Activated CD4-positive, alpha-beta T cell treated with anti-CD3 and anti-CD28 coated beads for 36 hours (primary cell): ENCODE data around the gene GRHPR. TPM values are rescaled to one million over a fixed set of nuclear protein-coding genes. Genes with fewer than 3 reads are reported as not detected.
"Not testable (repeated sequence)": the region's sequence is repeated elsewhere in the genome, so short reads cannot be mapped to it uniquely, and the experiment has no call there.

Experiments used
- ATAC-seq: fragments of 200-7000 bp; cut with Tn5 transposase; one replicate; pipeline ENCODE4 v1.10.0; 2021; ENCODE audit warnings: mild to moderate bottlenecking, moderate library complexity
- CTCF ChIA-PET: fragments of 350-600 bp; sonication (Branson Sonifier 250); formaldehyde crosslinking; loops from one replicate; lab custom pipeline; 2021; ENCODE audit warnings: antibody characterized with exemption; lab: Charles Lee
- POLR2A ChIA-PET: fragments of 350-600 bp; sonication (Branson Sonifier 250); formaldehyde crosslinking; loops from one replicate; lab custom pipeline; 2021; ENCODE audit warnings: antibody characterized with exemption, inconsistent platforms; lab: Charles Lee
- DNase-seq: peaks from one replicate; pipeline ENCODE4 v3.0.0-alpha.2; 2020
- H3K27ac Mint-ChIP-seq: one replicate; pipeline ENCODE4 v1.8.0; 2021; ENCODE audit warnings: mixed read lengths
- H3K27me3 Mint-ChIP-seq: one replicate; pipeline ENCODE4 v1.8.0; 2021; ENCODE audit warnings: mixed read lengths
- H3K36me3 Mint-ChIP-seq: one replicate; pipeline ENCODE4 v1.8.0; 2021; ENCODE audit warnings: low read depth, mixed read lengths
- H3K4me1 Mint-ChIP-seq: one replicate; pipeline ENCODE4 v1.8.0; 2021; ENCODE audit warnings: mixed read lengths
- H3K4me3 Mint-ChIP-seq: one replicate; pipeline ENCODE4 v1.8.0; 2021; ENCODE audit warnings: mild to moderate bottlenecking, moderate library complexity, mixed read lengths
- H3K9me3 Mint-ChIP-seq: one replicate; pipeline ENCODE4 v1.8.0; 2021; ENCODE audit warnings: low read depth, mixed read lengths
- intact Hi-C, 2 experiments: fragments of 100-400 bp; cut with DNase I in 1 of 2; cut with micrococcal nuclease in 1 of 2; formaldehyde crosslinking; loops; one replicate each; pipeline versions ENCODE4 v1.14.2 to v1.15.1; 2022 to 2024; cut with DNase I, micrococcal nuclease
- total RNA-seq, 2 experiments: library from RNA; stranded (reverse); gene quantifications; one replicate each; pipeline ENCODE4 v1.2.3, GENCODE V29; 2021

GRHPR gene
- total RNA-seq, 2 experiments from 2014 or later = 69.1 to 74.4 TPM

DNA sequence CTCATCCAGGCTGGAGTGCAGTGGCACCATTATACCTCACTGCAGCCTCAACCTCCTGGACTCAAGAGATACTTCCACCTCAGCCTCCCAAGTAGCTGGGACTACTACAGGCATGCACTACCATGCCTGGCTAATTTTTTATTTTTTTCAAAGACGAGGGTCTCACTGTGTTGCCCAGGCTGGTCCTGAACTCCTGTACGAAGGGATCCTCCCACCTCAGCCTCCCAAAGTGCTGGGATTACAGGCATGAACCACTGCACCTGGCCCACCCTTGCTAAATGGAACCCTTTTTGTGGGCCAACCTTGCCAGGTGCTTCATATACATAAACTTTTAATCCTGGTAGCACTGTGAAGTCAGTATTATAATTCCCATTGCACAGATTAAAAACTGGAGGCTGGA is 1.0 kb downstream of the GRHPR start:
- POLR2A ChIA-PET = no interaction called here
- H3K27me3 Mint-ChIP-seq = no peaks in the 10 kb centered on the region
- H3K9me3 Mint-ChIP-seq = no peaks in the 10 kb centered on the region
- peaks cover 5% of the 10 kb centered on the region for H3K36me3 Mint-ChIP-seq
- DNase-seq (no peak), ATAC-seq (no peak)
- CTCF ChIA-PET = interaction anchor here (1.7 kb wide), 2 partner anchors 9 to 31 kb away, joined by 5 to 7 read pairs; no protein-coding TSS in a partner anchor
- intact Hi-C loops = loop anchor here (2.0 to 5.0 kb wide), 3 partner anchors 169 to 303 kb away; partner anchors contain the start of genes TOMM5 (in 2 of the 2) and ZCCHC7 (in 1 of the 2)
- H3K27ac Mint-ChIP-seq = peak overlapping the region; percentile 95
- H3K4me1 Mint-ChIP-seq = peaks cover 25% of the 10 kb centered on the region
- peak overlapping the region; percentile 91 for H3K4me3 Mint-ChIP-seq

DNA sequence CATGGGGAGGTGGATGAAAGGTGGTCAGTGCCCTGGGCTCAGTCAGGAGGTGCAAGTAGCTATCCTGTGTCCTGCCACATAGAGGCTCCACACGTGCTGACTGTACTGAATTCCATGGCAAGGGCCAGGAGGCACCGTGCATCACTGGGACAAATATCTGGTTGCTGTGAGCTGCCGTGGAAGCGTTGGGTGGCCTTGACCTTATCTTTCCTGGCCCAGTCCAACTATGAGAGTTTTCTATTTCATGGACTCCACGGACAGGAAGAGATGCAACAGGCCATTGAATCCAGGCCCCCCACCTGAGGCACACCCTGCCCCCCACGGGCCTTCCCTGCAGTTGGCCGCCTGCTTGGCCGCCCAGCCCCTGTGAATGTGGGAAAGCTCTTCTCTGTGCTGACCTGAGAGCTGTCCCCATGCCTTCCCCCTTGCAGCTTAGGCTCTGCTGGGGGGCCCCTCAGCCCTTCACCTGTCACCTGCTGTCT is 1.7 kb downstream of the GRHPR start:
- peaks cover 25% of the 10 kb centered on the region for H3K4me1 Mint-ChIP-seq
- H3K27me3 Mint-ChIP-seq = no peaks in the 10 kb centered on the region
- ATAC-seq = no peak
- CTCF ChIA-PET = interaction anchor here (1.7 kb wide), 1 partner anchor 9 kb away, joined by 7 read pairs; no protein-coding TSS in a partner anchor
- intact Hi-C loops = loop anchor here in 1 of 2 experiments (5.0 kb wide), 1 partner anchor 168 kb away; the partner anchor contains the start of gene TOMM5
- DNase-seq = no peak
- H3K4me3 Mint-ChIP-seq = peak overlapping the region; percentile 91
- H3K36me3 Mint-ChIP-seq = peaks cover 9% of the 10 kb centered on the region
- no peak overlapping the region for H3K27ac Mint-ChIP-seq
- H3K9me3 Mint-ChIP-seq = no peaks in the 10 kb centered on the region
- POLR2A ChIA-PET = no interaction called here

DNA sequence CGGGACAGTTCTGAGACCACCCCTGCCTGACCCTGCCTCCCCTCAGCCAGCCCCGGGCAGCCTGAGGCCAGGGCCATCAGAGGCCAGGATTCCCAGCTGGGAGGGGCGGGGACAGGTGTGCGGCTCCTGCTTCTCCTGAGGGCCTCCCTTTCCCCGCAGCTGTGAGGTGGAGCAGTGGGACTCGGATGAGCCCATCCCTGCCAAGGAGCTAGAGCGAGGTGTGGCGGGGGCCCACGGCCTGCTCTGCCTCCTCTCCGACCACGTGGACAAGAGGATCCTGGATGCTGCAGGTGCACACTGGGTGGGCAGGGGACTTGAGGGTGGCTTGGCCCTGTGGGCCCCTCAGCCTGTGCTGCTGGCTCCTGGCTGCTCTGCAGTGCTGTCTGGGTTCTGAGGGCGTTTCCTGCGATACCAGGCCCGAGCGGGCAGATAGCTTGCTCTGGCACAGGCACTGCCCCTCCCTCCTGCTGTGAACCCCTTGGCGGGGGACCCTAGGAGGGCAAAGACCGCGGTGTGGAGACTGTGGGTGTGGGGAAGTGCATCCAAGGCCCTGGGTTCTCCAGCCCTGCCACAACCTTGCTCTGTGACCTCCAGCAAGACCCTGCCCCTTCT is 2.3 kb downstream of the GRHPR start:
- no peak overlapping the region for H3K4me3 Mint-ChIP-seq
- ATAC-seq (no peak), DNase-seq (no peak)
- no peaks in the 10 kb centered on the region for H3K9me3 Mint-ChIP-seq
- POLR2A ChIA-PET = no interaction called here
- H3K4me1 Mint-ChIP-seq = peaks cover 25% of the 10 kb centered on the region
- intact Hi-C loops = loop anchor here in 1 of 2 experiments (5.0 kb wide), 1 partner anchor 168 kb away; the partner anchor contains the start of gene TOMM5
- H3K27me3 Mint-ChIP-seq = no peaks in the 10 kb centered on the region
- CTCF ChIA-PET = interaction anchor here (0.8 to 1.7 kb wide), 2 partner anchors 10 to 25 kb away, joined by 3 to 7 read pairs; no protein-coding TSS in a partner anchor
- H3K27ac Mint-ChIP-seq = no peak overlapping the region
- H3K36me3 Mint-ChIP-seq = peaks cover 10% of the 10 kb centered on the region

DNA sequence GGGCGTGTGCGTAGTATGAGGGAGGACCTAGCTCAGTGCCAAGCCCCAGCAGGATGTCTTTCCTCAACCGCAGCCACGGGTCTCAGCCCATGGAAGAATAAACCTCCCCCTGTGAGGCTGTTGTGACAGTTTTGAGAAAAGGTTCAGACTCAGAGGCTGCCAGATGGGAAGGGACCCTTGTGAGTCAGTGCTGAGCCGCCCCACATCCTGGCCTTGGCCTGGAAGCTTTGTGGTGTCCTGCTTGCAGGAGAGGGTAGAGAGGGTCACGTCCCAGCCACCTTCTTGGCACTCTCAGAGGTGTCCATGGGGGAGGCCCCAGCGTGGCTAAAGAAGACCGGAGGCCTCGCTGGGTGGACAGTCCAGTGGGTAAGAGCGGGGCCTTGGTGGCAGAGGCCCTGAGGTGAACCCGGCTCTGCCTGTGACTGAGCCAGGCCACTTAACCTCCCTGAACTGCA is 2.8 kb downstream of the GRHPR start:
- ATAC-seq (no peak), DNase-seq (no peak)
- no peak overlapping the region for H3K4me3 Mint-ChIP-seq

DNA sequence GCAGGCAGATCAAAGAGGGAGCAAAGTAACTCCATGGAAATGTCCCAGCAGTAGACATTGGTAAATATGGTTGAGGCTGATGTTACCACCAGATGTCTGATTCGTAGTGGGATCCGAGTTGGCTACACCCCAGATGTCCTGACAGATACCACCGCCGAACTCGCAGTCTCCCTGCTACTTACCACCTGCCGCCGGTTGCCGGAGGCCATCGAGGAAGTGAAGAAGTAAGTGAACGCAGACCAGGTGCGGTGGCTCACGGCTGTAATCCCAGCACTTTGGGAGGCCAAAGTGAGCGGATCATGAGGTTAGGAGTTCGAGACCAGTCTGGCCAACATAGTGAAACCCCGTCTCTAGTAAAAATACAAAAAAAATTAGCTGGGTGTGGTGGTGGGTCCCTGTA is 3.9 kb downstream of the GRHPR start:
- H3K4me3 Mint-ChIP-seq, intact Hi-C loops, POLR2A ChIA-PET, H3K27me3 Mint-ChIP-seq, H3K27ac Mint-ChIP-seq, ATAC-seq, DNase-seq, H3K9me3 Mint-ChIP-seq: not testable (repeated sequence)
- CTCF ChIA-PET = interaction anchor here (0.7 kb wide), 1 partner anchor 1213 kb away, joined by 3 read pairs; no protein-coding TSS in a partner anchor
- peaks cover 10% of the 10 kb centered on the region for H3K36me3 Mint-ChIP-seq
- peaks cover 25% of the 10 kb centered on the region for H3K4me1 Mint-ChIP-seq

More for the DNA sequence above, 2.8 kb downstream of the GRHPR start:
- Mint-ChIP-seq H3K27me3 (no peaks in the 10 kb centered on the region), H3K27ac (no peak overlapping the region), H3K9me3 (no peaks in the 10 kb centered on the region), H3K4me1 (peaks cover 25% of the 10 kb centered on the region), H3K36me3 (peaks cover 10% of the 10 kb centered on the region)
- POLR2A ChIA-PET = no interaction called here
- intact Hi-C loops = no loop called here
- CTCF ChIA-PET = interaction anchor here (0.8 to 1.7 kb wide), 2 partner anchors 10 to 25 kb away, joined by 3 to 7 read pairs; no protein-coding TSS in a partner anchor

DNA sequence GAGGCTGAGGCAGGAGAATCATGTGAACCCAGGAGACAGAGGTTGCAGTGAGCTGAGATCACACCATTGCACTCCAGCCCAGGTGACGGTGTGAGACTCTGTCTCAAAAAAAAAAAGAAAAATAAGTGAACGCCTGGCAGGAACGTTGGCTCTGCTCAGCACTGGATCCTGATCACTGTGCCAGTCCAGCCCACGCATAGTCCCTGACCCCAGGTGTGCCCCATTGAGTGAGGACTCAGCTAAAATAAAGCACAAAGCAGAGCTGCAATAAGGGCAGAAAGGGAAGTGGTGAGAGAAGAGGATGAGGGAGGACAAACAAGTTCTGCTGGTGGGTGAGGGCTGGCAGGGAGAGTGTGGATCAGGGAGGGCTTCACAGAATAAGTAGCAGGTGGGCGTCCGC is 4.3 kb downstream of the GRHPR start:
- ATAC-seq (no peak), DNase-seq (no peak)
- H3K36me3 Mint-ChIP-seq = peaks cover 11% of the 10 kb centered on the region
- intact Hi-C loops = no loop called here
- no peak overlapping the region for H3K4me3 Mint-ChIP-seq
- no peak overlapping the region for H3K27ac Mint-ChIP-seq
- ChIA-PET CTCF (interaction anchor here (0.6 kb wide), 1 partner anchor 11 kb away, joined by 4 read pairs; no protein-coding TSS in a partner anchor), POLR2A (no interaction called here)
- no peaks in the 10 kb centered on the region for H3K27me3 Mint-ChIP-seq
- H3K9me3 Mint-ChIP-seq = no peaks in the 10 kb centered on the region
- peaks cover 23% of the 10 kb centered on the region for H3K4me1 Mint-ChIP-seq

DNA sequence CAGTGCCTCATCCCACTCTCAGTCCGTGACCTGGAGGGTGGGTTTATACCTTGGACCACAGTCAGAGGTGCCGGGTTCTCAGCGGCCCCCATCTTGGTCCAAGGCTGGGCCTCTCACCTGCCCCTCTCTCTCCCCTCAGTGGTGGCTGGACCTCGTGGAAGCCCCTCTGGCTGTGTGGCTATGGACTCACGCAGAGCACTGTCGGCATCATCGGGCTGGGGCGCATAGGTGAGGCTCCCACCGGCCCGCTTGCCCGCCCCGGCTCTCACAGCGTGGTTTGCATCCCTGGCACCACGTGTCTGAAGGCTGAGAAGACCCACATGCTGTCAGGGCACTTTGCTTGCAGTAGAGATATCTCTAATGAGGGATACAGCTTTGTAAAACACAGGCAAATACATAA is 5.8 kb downstream of the GRHPR start:
- Mint-ChIP-seq H3K36me3 (peaks cover 18% of the 10 kb centered on the region), H3K4me3 (no peak overlapping the region)

DNA sequence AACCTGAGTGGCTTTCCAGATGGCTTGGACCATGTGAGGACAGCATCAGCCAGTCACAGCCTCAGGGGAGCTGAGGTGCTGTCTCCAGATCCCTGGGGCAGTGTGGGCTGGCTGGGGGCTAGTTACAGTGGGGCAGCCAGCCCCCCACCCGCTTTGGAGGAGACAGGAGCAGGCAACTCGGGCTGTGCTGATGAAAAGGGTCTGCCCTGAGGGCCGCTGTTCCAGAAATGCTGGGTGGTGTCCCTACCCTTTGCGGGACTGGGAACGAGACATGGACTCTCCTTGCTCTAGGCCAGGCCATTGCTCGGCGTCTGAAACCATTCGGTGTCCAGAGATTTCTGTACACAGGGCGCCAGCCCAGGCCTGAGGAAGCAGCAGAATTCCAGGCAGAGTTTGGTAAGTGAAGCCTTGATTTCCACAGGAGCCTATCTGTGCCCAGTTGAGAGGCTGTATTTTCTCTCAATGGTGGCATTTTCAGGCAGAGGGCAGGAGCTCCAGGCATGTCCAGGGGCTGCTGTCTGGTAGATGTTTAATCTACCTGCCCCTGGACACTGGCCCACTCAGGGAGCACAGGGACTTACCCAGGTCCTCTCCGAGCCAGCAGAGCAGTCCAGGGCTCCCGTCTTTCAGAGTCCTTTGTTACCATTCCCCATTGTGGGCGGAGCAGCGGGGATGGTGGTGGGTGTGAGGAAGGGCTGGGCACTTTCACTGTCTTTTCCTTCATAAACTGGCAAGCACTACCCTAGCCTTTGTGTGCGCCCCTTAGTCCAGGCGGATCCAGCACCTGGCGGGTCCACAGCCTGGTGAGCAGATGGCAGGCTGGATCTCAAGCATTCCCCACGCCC is 7.2 kb downstream of the GRHPR start:
- CTCF ChIA-PET = interaction anchor here (0.7 kb wide), 1 partner anchor 11 kb away, joined by 3 read pairs; no protein-coding TSS in a partner anchor

More for the DNA sequence above, 5.8 kb downstream of the GRHPR start:
- intact Hi-C loops = no loop called here
- ChIA-PET CTCF (no interaction called here), POLR2A (no interaction called here)
- H3K27ac Mint-ChIP-seq = no peak overlapping the region
- ATAC-seq (no peak), DNase-seq (no peak)
- peaks cover 15% of the 10 kb centered on the region for H3K4me1 Mint-ChIP-seq
- no peaks in the 10 kb centered on the region for H3K9me3 Mint-ChIP-seq
- H3K27me3 Mint-ChIP-seq = no peaks in the 10 kb centered on the region

DNA sequence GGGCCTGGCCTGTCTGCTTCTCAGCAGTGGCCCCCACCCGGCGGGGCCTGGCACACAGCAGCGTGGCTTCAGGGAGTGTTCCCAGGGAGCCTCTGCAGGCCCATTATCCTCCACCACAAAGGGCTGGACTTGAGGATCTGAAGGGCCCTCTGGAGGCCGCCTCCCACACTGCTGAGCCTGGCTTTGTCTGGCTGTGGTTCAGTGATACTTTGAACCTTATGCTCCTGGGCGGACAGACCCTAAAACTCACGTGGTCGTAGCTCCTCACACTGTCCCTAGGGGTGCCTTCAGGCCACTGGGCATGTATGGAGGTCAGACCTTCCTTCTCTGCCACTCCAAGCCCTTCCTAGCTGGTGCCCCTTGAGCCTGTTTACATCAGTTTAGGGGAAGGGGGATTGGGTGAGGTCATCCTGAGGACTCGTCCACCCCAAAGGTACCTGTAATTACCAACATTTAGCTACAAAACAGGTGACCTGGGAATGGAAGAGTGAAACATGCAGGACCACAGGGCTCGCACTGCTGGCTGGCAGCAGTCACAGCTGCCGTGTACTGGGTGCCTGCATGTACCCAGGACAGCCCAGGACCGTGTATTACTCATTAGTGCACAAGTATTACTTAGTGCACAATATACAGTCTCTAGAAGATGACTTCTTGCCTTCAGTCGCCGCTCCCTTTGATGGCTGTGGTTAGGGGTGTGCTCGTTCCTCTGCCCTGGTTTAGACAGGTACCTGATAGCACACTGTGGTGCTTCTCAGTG is 8.5 kb downstream of the GRHPR start:
- no peak for DNase-seq
- H3K4me1 Mint-ChIP-seq = peaks cover 4% of the 10 kb centered on the region
- intact Hi-C loops = no loop called here
- H3K4me3 Mint-ChIP-seq = no peak overlapping the region
- H3K27ac Mint-ChIP-seq = no peak overlapping the region
- H3K36me3 Mint-ChIP-seq = peaks cover 21% of the 10 kb centered on the region
- H3K9me3 Mint-ChIP-seq = no peaks in the 10 kb centered on the region
- ChIA-PET POLR2A (no interaction called here), CTCF (interaction anchor here (0.5 kb wide), 1 partner anchor 234 kb away, joined by 3 read pairs; no protein-coding TSS in a partner anchor)
- ATAC-seq = no peak
- H3K27me3 Mint-ChIP-seq = no peaks in the 10 kb centered on the region

More for the DNA sequence above, 7.2 kb downstream of the GRHPR start:
- Mint-ChIP-seq H3K9me3 (no peaks in the 10 kb centered on the region), H3K36me3 (peaks cover 18% of the 10 kb centered on the region), H3K27ac (no peak overlapping the region), H3K4me1 (peaks cover 7% of the 10 kb centered on the region), H3K27me3 (no peaks in the 10 kb centered on the region), H3K4me3 (no peak overlapping the region)
- ATAC-seq (no peak), DNase-seq (no peak)
- intact Hi-C loops = no loop called here
- POLR2A ChIA-PET = interaction anchor here (0.6 kb wide), 1 partner anchor 388 kb away, joined by 4 read pairs; no protein-coding TSS in a partner anchor

DNA sequence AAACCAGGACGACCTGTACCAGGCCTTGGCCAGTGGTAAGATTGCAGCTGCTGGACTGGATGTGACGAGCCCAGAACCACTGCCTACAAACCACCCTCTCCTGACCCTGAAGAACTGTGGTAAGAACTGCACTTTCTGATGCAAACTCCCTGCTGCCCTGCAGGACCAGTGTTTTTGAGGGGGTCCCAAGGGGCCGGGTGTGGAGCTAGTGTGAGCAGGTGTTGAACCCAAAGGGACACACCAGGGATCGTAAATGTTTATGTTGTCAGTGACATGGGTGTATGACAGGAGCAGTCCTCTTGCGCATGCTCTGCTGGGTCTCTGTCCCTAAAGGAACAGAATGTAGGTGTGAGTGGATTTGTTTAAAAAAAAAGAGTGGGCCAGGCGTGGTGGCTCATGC is 9.5 kb downstream of the GRHPR start:
- Mint-ChIP-seq H3K27me3 (no peaks in the 10 kb centered on the region), H3K4me1 (no peaks in the 10 kb centered on the region), H3K4me3 (no peak overlapping the region), H3K9me3 (no peaks in the 10 kb centered on the region), H3K36me3 (peaks cover 22% of the 10 kb centered on the region), H3K27ac (no peak overlapping the region)
- intact Hi-C loops = no loop called here
- CTCF ChIA-PET = no interaction called here
- ATAC-seq (no peak), DNase-seq (no peak)
- POLR2A ChIA-PET = no interaction called here
